Peyer's patch (tissue), 4 donors: ENCODE results near the gene SLC6A16. TPM values are rescaled to one million over a fixed set of nuclear protein-coding genes. Genes with fewer than 3 reads are reported as not detected.
A peak's percentile ranks its signal among the peaks of the same experiment; 100 is the strongest.
"Not testable (repeated sequence)": the region's sequence is repeated elsewhere in the genome, so short reads cannot be mapped to it uniquely, and the experiment has no call there.

Experiments used
- DNase-seq, 3 donors: peaks; one replicate each; pipeline ENCODE4 v3.0.0-alpha.2; 2017 to 2019
- H3K27ac ChIP-seq, 4 donors: fragments of 200-600 bp; sonication (generic); one replicate each; pipeline ENCODE4 v1.5.1; 2016 to 2019
- H3K27me3 ChIP-seq, 2 donors: fragments of 200-600 bp; sonication (generic); one replicate each; pipeline ENCODE4 v1.5.1; 2019
- H3K36me3 ChIP-seq, 3 donors: fragments of 200-600 bp; sonication (generic); one replicate each; pipeline ENCODE4 v1.5.1; 2016 to 2019
- H3K4me1 ChIP-seq, 4 donors: fragments of 200-600 bp; sonication (generic); one replicate each; pipeline ENCODE4 v1.5.1; 2016 to 2019
- H3K4me3 ChIP-seq, 4 donors: fragments of 200-600 bp; sonication (generic); 1 replicate in 3 of 4; 2 replicates in 1 of 4; pipeline ENCODE4 v1.5.1; 2016 to 2019; ENCODE audit warnings: mild to moderate bottlenecking in 1 of 4
- H3K9me3 ChIP-seq, 4 donors: fragments of 200-600 bp; sonication (generic); one replicate each; pipeline ENCODE4 v1.5.1; 2016 to 2019; ENCODE audit warnings: mild to moderate bottlenecking in 1 of 4
- POLR2A ChIP-seq, 2 donors: fragments of 450-650 bp; IDR thresholded peaks; one replicate each; pipeline ENCODE4 v1.5.1; 2017; ENCODE audit warnings: antibody characterized with exemption in 2 of 2, mild to moderate bottlenecking in 2 of 2, moderate library complexity in 2 of 2
- total RNA-seq, 4 donors: library from RNA; depleted of rRNA; stranded (reverse); fragments of >200 nt; gene quantifications; one replicate each; pipeline ENCODE4 v1.1.0, GENCODE V29; 2016
- TF ChIP-seq, protein P1 (sequence below), 6 experiments: fragments of 450-650 bp in 4 of 6; fragments of 200-600 bp in 2 of 6; sonication (generic) in 1 of 6; IDR thresholded peaks; one replicate each; pipeline ENCODE4 v1.5.1; 2017 to 2019; ENCODE audit warnings: antibody characterized with exemption in 6 of 6, mild to moderate bottlenecking in 3 of 6, moderate library complexity in 1 of 6

The SLC6A16 gene
- 1 to 10 TPM in 1 of 4 donors, under 1 TPM in 1, not detected in 2; 0.27 to 5.8 TPM for total RNA-seq

DNA sequence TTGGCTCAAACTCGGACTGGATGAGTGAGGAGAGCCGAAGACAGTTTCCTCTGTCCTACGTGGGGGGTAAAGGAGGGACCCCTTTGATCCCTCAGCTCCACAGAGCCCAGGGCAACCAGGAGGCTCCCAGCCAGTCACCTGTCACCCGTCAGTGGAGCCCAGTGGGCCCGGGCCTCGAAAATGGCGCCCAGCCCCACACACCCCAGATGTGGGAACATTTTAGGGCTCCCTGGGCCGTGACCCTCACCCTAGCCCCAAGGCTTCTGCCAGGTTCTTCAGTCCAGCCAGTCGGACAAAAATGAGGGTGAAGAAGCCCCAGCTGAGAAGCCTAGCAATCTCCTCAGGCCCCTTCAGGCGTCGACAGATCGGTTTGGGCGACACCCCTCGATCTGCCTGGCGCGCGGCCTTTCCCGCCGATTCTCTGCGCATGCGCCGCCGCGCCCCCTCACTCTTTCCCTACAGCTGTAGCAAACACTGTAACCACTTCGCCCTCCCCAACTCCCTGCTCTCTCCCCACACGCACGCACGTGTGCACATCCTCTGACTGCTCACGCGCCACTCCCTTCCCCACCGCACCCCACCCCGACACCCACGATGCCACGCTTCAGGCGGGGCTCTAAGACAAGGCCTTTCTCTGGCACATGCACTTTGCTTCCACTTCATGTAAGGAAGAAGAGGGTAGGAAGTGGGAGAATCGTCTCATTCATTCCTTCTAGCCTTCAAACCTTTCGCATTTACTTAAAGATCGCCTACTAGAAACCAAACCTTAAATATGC, at the start of gene SLC6A16:
Gene SLC6A16, minus strand, starts transcription at position 391 of the 776 bp plus-strand sequence. CDS start 13,844 bp downstream, outside the sequence.
- peak within 1 kb of the TSS in 2 of 4 donors; percentile 41 to 89 for H3K27ac ChIP-seq
- no peaks in the 10 kb centered on the region for H3K27me3 ChIP-seq
- TF ChIP-seq, protein P1, sequence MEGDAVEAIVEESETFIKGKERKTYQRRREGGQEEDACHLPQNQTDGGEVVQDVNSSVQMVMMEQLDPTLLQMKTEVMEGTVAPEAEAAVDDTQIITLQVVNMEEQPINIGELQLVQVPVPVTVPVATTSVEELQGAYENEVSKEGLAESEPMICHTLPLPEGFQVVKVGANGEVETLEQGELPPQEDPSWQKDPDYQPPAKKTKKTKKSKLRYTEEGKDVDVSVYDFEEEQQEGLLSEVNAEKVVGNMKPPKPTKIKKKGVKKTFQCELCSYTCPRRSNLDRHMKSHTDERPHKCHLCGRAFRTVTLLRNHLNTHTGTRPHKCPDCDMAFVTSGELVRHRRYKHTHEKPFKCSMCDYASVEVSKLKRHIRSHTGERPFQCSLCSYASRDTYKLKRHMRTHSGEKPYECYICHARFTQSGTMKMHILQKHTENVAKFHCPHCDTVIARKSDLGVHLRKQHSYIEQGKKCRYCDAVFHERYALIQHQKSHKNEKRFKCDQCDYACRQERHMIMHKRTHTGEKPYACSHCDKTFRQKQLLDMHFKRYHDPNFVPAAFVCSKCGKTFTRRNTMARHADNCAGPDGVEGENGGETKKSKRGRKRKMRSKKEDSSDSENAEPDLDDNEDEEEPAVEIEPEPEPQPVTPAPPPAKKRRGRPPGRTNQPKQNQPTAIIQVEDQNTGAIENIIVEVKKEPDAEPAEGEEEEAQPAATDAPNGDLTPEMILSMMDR (IDR thresholded peaks at IDR 0.05) = no peak
- no peak for TF ChIP-seq POLR2A (IDR thresholded peaks at IDR 0.05)
- peaks cover 0 to 13% (median 0%) of the 10 kb centered on the region in 4 donors for H3K4me1 ChIP-seq
- no peak within 1 kb of the TSS for H3K4me3 ChIP-seq
- H3K36me3 ChIP-seq = no peaks in the 10 kb centered on the region
- no peaks in the 10 kb centered on the region for H3K9me3 ChIP-seq
- no peak for DNase-seq

DNA sequence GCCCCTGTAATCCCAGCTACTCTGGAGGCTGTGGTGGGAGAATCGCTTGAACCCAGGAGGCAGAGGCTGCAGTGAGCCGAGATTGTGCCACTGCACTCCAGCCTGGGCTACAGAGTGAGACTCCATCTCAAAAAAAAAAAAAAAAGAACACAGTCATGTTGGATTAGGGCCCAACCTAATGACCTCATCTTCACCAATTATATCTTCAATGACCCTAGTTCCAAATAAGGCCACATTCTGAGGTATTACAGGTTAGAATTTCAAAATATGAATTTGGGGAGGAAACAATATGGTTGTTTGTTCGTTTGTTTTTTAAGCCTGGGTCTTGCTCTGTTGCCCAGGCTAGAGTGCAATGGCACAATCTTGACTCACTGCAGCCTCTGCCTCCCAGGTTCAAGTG, 48.2 kb upstream of the SLC6A16 start:
- not testable (repeated sequence) for H3K36me3 ChIP-seq, H3K27ac ChIP-seq, DNase-seq, H3K9me3 ChIP-seq, H3K27me3 ChIP-seq, H3K4me1 ChIP-seq, H3K4me3 ChIP-seq

DNA sequence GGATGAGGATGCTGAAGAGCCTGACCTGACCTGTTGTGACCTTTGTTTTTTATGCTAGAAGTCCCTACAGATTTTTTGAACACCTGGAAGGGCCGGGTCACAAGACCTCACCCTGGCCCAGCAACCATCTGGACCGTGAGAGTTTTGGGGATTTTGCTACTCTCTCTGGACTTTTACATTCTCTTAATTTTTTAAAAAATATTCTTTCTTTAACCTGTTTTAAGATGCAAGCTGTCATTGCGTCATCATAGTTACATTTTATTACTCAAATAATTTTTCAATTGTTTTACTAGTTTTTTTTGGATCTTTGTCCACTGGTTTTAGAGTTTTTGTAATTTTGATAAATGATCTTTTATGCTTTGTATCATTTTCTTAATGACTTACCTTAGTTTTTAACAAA, 46.2 kb upstream of the SLC6A16 start:
- no peak for DNase-seq
- no peaks in the 10 kb centered on the region for H3K4me1 ChIP-seq
- no peaks in the 10 kb centered on the region for H3K36me3 ChIP-seq
- H3K27ac ChIP-seq = no peak overlapping the region
- H3K9me3 ChIP-seq = peaks cover 0 to 4% (median 2%) of the 10 kb centered on the region in 4 donors
- TF ChIP-seq, protein P1 (IDR thresholded peaks at IDR 0.05) = no peak
- no peak for TF ChIP-seq POLR2A (IDR thresholded peaks at IDR 0.05)
- H3K27me3 ChIP-seq = no peaks in the 10 kb centered on the region
- H3K4me3 ChIP-seq = no peak overlapping the region

DNA sequence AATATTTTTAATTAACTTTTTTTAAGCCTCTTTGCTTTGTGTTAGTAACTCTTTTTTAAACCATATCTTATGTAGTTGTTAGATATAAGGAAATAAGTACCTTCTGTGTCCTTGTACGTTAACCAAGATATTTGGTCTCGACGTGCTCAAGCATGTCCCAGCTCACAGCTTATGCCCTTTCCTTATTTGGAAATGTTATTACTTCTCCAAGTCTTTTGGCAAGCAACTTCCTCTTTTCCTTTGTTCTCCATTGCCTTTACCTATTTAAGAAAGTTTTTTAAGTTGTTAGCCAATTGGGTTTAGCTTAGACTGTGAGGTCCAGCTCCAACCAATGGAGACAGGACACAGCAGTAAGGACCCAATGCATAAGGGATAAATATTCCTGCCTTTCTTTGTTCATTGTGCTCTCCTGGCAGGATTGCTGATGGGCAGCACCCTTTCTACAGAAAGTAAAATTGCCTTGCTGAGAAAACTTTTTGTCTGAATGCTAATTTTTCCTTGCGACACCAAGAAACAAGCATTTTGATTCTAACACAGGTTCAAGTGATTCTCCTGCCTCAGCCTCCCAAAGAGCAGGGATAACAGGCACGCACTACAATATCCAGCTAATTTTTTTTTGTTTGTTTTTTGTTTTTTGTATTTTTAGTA, 43.8 kb upstream of the SLC6A16 start:
- H3K36me3 ChIP-seq = no peaks in the 10 kb centered on the region
- H3K27me3 ChIP-seq = no peaks in the 10 kb centered on the region
- H3K9me3 ChIP-seq = peaks cover 0 to 4% (median 2%) of the 10 kb centered on the region in 4 donors
- peaks cover 0 to 3% (median under 1%) of the 10 kb centered on the region in 4 donors for H3K4me1 ChIP-seq
- H3K4me3 ChIP-seq = no peak overlapping the region
- TF ChIP-seq POLR2A (IDR thresholded peaks at IDR 0.05) = no peak
- TF ChIP-seq, protein P1 (IDR thresholded peaks at IDR 0.05) = no peak
- no peak for DNase-seq
- no peak overlapping the region for H3K27ac ChIP-seq

DNA sequence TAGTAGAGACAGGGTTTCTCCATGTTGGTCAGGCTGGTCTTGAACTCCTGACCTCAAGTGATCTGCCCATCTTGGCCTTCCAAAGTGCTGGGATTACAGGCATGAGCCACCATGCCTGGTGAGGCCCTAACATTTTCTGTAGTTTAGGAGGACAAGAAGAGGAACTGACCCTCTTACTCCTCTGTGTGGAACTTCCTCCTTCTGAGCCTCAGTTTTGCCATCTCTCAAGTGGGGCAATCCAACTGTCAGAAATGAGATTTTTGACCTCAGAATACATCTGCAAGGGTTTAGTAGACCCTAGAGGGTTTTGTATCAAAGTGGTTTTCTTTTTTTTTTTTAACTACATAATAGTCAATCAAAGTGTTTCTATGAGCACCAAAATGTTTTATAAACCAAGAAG, 41.1 kb upstream of the SLC6A16 start:
- peaks cover 0 to 4% (median 2%) of the 10 kb centered on the region in 4 donors for H3K9me3 ChIP-seq
- peaks cover 0 to 14% (median 6%) of the 10 kb centered on the region in 4 donors for H3K4me1 ChIP-seq
- TF ChIP-seq, protein P1 (IDR thresholded peaks at IDR 0.05) = no peak
- TF ChIP-seq POLR2A (IDR thresholded peaks at IDR 0.05) = no peak
- H3K4me3 ChIP-seq = no peak overlapping the region
- H3K27ac ChIP-seq = no peak overlapping the region
- H3K36me3 ChIP-seq = no peaks in the 10 kb centered on the region
- H3K27me3 ChIP-seq = no peaks in the 10 kb centered on the region
- DNase-seq = no peak
